Tibial artery (tissue), 4 donors: ENCODE measurements around the gene SKIDA1.
A peak's percentile ranks its signal among the peaks of the same experiment; 100 is the strongest.

Experiments used
- DNase-seq, 2 donors: peaks; one replicate each; pipeline ENCODE4 v3.0.0-alpha.2; 2019
- H3K27ac ChIP-seq, 2 donors: fragments of 200-600 bp; sonication (generic) in 1 of 2; 1 replicate in 1 of 2; 2 replicates in 1 of 2; pipeline ENCODE4 v1.5.1; 2018 to 2019; ENCODE audit warnings: mild to moderate bottlenecking in 1 of 2
- H3K27me3 ChIP-seq, 2 donors: fragments of 200-600 bp; sonication (generic) in 1 of 2; one replicate each; pipeline versions ENCODE4 v1.5.1 to v1.6.0; 2016 to 2019
- H3K36me3 ChIP-seq, 3 donors: fragments of 200-600 bp; sonication (generic) in 2 of 3; one replicate each; pipeline ENCODE4 v1.5.1; 2016 to 2019; ENCODE audit warnings: mild to moderate bottlenecking in 2 of 3
- H3K4me1 ChIP-seq, 4 donors: fragments of 200-600 bp; sonication (generic) in 2 of 4; 1 replicate in 3 of 4; 2 replicates in 1 of 4; pipeline ENCODE4 v1.5.1; 2016 to 2019
- H3K4me3 ChIP-seq, 2 donors: fragments of 200-600 bp; sonication (generic) in 1 of 2; 1 replicate in 1 of 2; 2 replicates in 1 of 2; pipeline ENCODE4 v1.5.1; 2018 to 2019; ENCODE audit warnings: mild to moderate bottlenecking in 2 of 2
- H3K9me3 ChIP-seq, 3 donors: fragments of 200-600 bp; sonication (generic) in 1 of 3; one replicate each; pipeline ENCODE4 v1.5.1; 2016 to 2019
- intact Hi-C: fragments of 100-400 bp; cut with DNase I; formaldehyde crosslinking; loops from one replicate; pipeline ENCODE4 v1.15.0; 2023; ENCODE audit warnings: low total_unique reads
- TF ChIP-seq, protein P1 (sequence below), 2 experiments: fragments of 200-600 bp in 1 of 2; fragments of 450-650 bp in 1 of 2; IDR thresholded peaks; one replicate each; pipeline ENCODE4 v1.5.1; 2017 to 2019; ENCODE audit warnings: antibody characterized with exemption in 2 of 2, mild to moderate bottlenecking in 1 of 2, moderate library complexity in 1 of 2

SKIDA1 gene

GRCh38 chr10:21519397-21519933 lies 6.0 kb downstream of the SKIDA1 start:
- Histone ChIP-seq H3K4me3 (peak overlapping the region; percentile 52 to 65), H3K27me3 (peaks cover 0 to 73% of the 10 kb centered on the region in 2 donors), H3K4me1 (peaks cover 0 to 26% (median 15%) of the 10 kb centered on the region in 4 donors), H3K36me3 (no peaks in the 10 kb centered on the region), H3K9me3 (no peaks in the 10 kb centered on the region), H3K27ac (peak overlapping the region; percentile 24 to 35)
- intact Hi-C loops: loop anchor here (10.0 kb wide), 2 partner anchors 725 to 915 kb away; no protein-coding TSS in a partner anchor
- DNase-seq: no peak
- TF ChIP-seq, protein P1, sequence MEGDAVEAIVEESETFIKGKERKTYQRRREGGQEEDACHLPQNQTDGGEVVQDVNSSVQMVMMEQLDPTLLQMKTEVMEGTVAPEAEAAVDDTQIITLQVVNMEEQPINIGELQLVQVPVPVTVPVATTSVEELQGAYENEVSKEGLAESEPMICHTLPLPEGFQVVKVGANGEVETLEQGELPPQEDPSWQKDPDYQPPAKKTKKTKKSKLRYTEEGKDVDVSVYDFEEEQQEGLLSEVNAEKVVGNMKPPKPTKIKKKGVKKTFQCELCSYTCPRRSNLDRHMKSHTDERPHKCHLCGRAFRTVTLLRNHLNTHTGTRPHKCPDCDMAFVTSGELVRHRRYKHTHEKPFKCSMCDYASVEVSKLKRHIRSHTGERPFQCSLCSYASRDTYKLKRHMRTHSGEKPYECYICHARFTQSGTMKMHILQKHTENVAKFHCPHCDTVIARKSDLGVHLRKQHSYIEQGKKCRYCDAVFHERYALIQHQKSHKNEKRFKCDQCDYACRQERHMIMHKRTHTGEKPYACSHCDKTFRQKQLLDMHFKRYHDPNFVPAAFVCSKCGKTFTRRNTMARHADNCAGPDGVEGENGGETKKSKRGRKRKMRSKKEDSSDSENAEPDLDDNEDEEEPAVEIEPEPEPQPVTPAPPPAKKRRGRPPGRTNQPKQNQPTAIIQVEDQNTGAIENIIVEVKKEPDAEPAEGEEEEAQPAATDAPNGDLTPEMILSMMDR (IDR thresholded peaks at IDR 0.05): no peak

DNA sequence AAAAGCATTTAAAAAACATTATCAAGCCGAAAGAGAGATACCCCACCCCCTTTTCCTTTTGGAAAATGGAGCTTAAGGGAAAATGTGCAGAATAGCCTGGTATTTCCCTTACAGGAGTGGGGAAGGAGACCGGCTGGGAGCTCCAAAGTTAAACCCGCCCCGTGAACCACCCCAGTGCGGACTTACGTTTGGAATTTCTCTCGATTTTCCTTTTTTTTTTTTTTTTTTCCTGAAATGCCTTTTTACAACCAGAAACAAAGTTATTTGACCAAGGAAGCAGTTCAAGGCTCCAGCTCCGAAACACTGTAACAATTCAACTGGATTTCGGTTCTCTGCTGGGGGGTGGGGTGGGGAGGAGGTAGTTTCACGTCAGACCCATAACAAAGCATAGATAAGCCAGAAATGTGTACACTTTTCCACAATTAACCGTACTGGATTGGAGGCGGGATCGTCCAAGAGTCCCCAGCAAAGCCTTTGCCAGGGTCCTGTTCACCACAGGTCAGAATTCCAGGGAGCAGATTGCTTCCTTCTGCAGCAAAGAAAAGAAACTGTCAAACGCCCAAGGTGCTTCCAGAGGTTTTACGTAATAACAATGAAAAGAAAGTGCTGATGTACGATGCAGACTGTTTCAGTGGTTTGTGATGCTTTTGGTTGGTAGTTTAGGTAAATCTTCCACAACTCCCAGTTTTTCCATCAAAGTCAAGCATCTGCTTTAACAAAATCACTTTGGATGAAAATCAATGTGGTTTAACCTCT lies 6.7 kb downstream of the SKIDA1 start:
- Histone ChIP-seq H3K36me3 (no peaks in the 10 kb centered on the region), H3K4me1 (peaks cover 0 to 26% (median 15%) of the 10 kb centered on the region in 4 donors), H3K27ac (peak overlapping the region; percentile 24 to 35), H3K9me3 (no peaks in the 10 kb centered on the region), H3K27me3 (peaks cover 0 to 78% of the 10 kb centered on the region in 2 donors), H3K4me3 (peak overlapping the region; percentile 52 to 65)
- intact Hi-C loops: loop anchor here (10.0 kb wide), 2 partner anchors 726 to 916 kb away; no protein-coding TSS in a partner anchor
- no peak for DNase-seq
- TF ChIP-seq, protein P1 (IDR thresholded peaks at IDR 0.05): no peak

DNA sequence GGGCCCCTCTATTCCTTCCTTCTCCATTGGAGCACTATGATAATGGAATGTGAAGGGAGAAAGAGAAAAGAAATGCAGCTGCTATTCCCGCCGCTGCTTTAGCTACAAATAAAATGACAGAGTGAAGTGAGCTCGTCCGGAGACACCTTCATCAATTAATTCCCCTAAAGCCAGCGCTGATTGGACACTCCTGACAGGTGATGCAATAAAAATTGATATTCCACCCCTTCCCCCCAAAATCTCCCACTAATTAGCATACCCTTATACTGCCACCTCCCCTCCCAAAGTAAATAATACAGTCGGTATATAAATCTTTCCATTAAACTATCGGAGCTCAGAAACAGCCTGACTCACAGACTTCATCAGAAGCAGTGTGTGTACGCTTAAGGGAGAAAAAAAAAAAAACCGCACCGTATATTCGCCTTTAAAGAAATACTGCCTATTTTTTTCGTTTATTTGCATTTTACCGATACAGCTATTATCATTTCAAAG lies 7.3 kb downstream of the SKIDA1 start:
- TF ChIP-seq, protein P1 (IDR thresholded peaks at IDR 0.05): no peak
- Histone ChIP-seq H3K27me3 (peaks cover 0 to 80% of the 10 kb centered on the region in 2 donors), H3K9me3 (no peaks in the 10 kb centered on the region), H3K4me1 (peaks cover 0 to 26% (median 15%) of the 10 kb centered on the region in 4 donors), H3K27ac (peak overlapping the region; percentile 24 to 35), H3K4me3 (peak overlapping the region; percentile 52 to 65), H3K36me3 (no peaks in the 10 kb centered on the region)
- DNase-seq: no peak
- intact Hi-C loops: loop anchor here (10.0 kb wide), 2 partner anchors 727 to 917 kb away; no protein-coding TSS in a partner anchor

- intact Hi-C loops: loop anchor here (10.0 kb wide), 2 partner anchors 727 to 917 kb away; no protein-coding TSS in a partner anchor
- TF ChIP-seq, protein P1 (IDR thresholded peaks at IDR 0.05): no peak
- Histone ChIP-seq H3K4me3 (peak overlapping the region; percentile 52 to 65), H3K36me3 (no peaks in the 10 kb centered on the region), H3K9me3 (no peaks in the 10 kb centered on the region), H3K4me1 (peaks cover 0 to 26% (median 15%) of the 10 kb centered on the region in 4 donors), H3K27me3 (peaks cover 0 to 77% of the 10 kb centered on the region in 2 donors), H3K27ac (peak overlapping the region; percentile 23 to 35)
- peak; percentile 58 to 69 for DNase-seq
Observed at GRCh38 chr10:21517134-21518031, 8.1 kb downstream of the SKIDA1 start.
